HEK293 (cell line): ENCODE data around the gene ARHGAP26.

Experiments used
- CTCF ChIA-PET: fragments of 350-600 bp; formaldehyde crosslinking; extraction: SDS; loops from one replicate; lab custom pipeline; 2021; ENCODE audit warnings: antibody characterized with exemption; lab: Yijun Ruan, JAX
- POLR2A ChIA-PET: fragments of 300-600 bp; formaldehyde crosslinking; extraction: SDS; loops from one replicate; lab custom pipeline; 2020; ENCODE audit warnings: antibody characterized with exemption, inconsistent platforms; lab: Yijun Ruan, JAX
- H3K27ac ChIP-seq: fragments of 200-500 bp; sonication (Bioruptor generic); 2 replicates; pipeline ENCODE4 v1.5.1; 2014; ENCODE audit warnings: low read depth, low read length, control low read depth, inconsistent platforms; ENCODE audit errors: extremely low read depth
- H3K36me3 ChIP-seq, 2 experiments: fragments of 200-500 bp in 1 of 2; sonication (Bioruptor generic) in 1 of 2; 1 replicate in 1 of 2; 2 replicates in 1 of 2; pipeline ENCODE4 v1.5.1; 2014 to 2017; ENCODE audit warnings: inconsistent platforms in 2 of 2, low read length in 2 of 2; ENCODE audit not compliant: control insufficient read depth in 2 of 2, insufficient read depth in 1 of 2
- H3K4me1 ChIP-seq: fragments of 200-500 bp; sonication (Bioruptor generic); 2 replicates; pipeline ENCODE4 v1.5.1; 2014; ENCODE audit warnings: mild to moderate bottlenecking, low read length, inconsistent platforms; ENCODE audit not compliant: control insufficient read depth, insufficient read depth
- H3K4me3 ChIP-seq: 2 replicates; pipeline ENCODE4 v1.5.1; 2011; ENCODE audit warnings: low read depth, mild to moderate bottlenecking, control low read depth, low read length, moderate library complexity
- H3K9me3 ChIP-seq: fragments of 200-500 bp; sonication (Bioruptor generic); 2 replicates; pipeline ENCODE4 v1.5.1; 2014; ENCODE audit warnings: low read depth, low read length, inconsistent platforms; ENCODE audit not compliant: control insufficient read depth, insufficient read depth
- BCL11A ChIP-seq: fragments of 450-650 bp; formaldehyde crosslinking; IDR thresholded peaks from 2 replicates; pipeline ENCODE4 v1.5.1; 2016; ENCODE audit warnings: low read depth, missing biosample characterization, missing genetic modification characterization
- BCL11B ChIP-seq: fragments of 450-650 bp; formaldehyde crosslinking; IDR thresholded peaks from 2 replicates; pipeline ENCODE4 v1.5.1; 2016; ENCODE audit warnings: low read depth, missing biosample characterization, missing genetic modification characterization
- EGR2 ChIP-seq: fragments of 450-650 bp; formaldehyde crosslinking; IDR thresholded peaks from 2 replicates; pipeline ENCODE4 v1.5.1; 2016; ENCODE audit warnings: low read depth, missing biosample characterization, missing genetic modification characterization
- PRDM1 ChIP-seq: fragments of 450-650 bp; formaldehyde crosslinking; IDR thresholded peaks from 2 replicates; pipeline ENCODE4; 2016; ENCODE audit warnings: missing biosample characterization, missing genetic modification characterization
- PRDM10 ChIP-seq: fragments of 450-650 bp; formaldehyde crosslinking; IDR thresholded peaks from 2 replicates; pipeline ENCODE4 v1.5.1; 2016; ENCODE audit warnings: missing biosample characterization, missing genetic modification characterization
- SETDB1 ChIP-seq: IDR thresholded peaks from one replicate; pipeline ENCODE4 v1.6.1; 2017; ENCODE audit warnings: mild to moderate bottlenecking, low read length, moderate library complexity, mixed read lengths; ENCODE audit not compliant: insufficient read length
- ZBTB21 ChIP-seq: fragments of 450-650 bp; formaldehyde crosslinking; IDR thresholded peaks from 2 replicates; pipeline ENCODE4 v1.5.1; 2017; ENCODE audit warnings: missing biosample characterization, missing genetic modification characterization
- ZFHX2 ChIP-seq: fragments of 450-650 bp; formaldehyde crosslinking; conservative IDR thresholded peaks from 2 replicates; pipeline ENCODE4 v1.5.1; 2016; ENCODE audit warnings: missing biosample characterization, missing genetic modification characterization
- ZNF157 ChIP-seq: fragments of 450-650 bp; formaldehyde crosslinking; IDR thresholded peaks from 2 replicates; pipeline ENCODE4 v1.5.1; 2016; ENCODE audit warnings: missing biosample characterization, missing genetic modification characterization
- ZNF169 ChIP-seq: fragments of 450-650 bp; formaldehyde crosslinking; IDR thresholded peaks from 2 replicates; pipeline ENCODE4 v1.5.1; 2016; ENCODE audit warnings: missing biosample characterization, missing genetic modification characterization
- ZNF175 ChIP-seq: fragments of 450-650 bp; formaldehyde crosslinking; IDR thresholded peaks from 2 replicates; pipeline ENCODE4 v1.5.1; 2016; ENCODE audit warnings: missing biosample characterization, missing genetic modification characterization
- ZNF18 ChIP-seq: fragments of 450-650 bp; formaldehyde crosslinking; IDR thresholded peaks from 2 replicates; pipeline ENCODE4 v1.5.1; 2016; ENCODE audit warnings: missing biosample characterization, missing genetic modification characterization
- ZNF311 ChIP-seq: fragments of 450-650 bp; formaldehyde crosslinking; IDR thresholded peaks from 2 replicates; pipeline ENCODE4 v1.5.1; 2017; ENCODE audit warnings: missing biosample characterization, missing genetic modification characterization, borderline replicate concordance
- ZNF548 ChIP-seq: fragments of 450-650 bp; formaldehyde crosslinking; IDR thresholded peaks from 2 replicates; pipeline ENCODE4 v1.5.1; 2016; ENCODE audit warnings: missing biosample characterization, missing genetic modification characterization
- ZNF549 ChIP-seq: fragments of 450-650 bp; IDR thresholded peaks from 2 replicates; pipeline ENCODE4 v1.5.1; 2018; ENCODE audit warnings: missing biosample characterization, missing genetic modification characterization, mild to moderate bottlenecking, inconsistent platforms, moderate library complexity
- ZNF610 ChIP-seq: fragments of 450-650 bp; formaldehyde crosslinking; IDR thresholded peaks from 2 replicates; pipeline ENCODE4 v1.5.1; 2016; ENCODE audit warnings: missing biosample characterization, missing genetic modification characterization, borderline replicate concordance
- ZNF677 ChIP-seq: fragments of 450-650 bp; IDR thresholded peaks from 2 replicates; pipeline ENCODE4 v1.5.0; 2018; ENCODE audit warnings: missing biosample characterization, mild to moderate bottlenecking, missing genetic modification characterization, moderate library complexity
- ZNF768 ChIP-seq: fragments of 450-650 bp; formaldehyde crosslinking; IDR thresholded peaks from 2 replicates; pipeline ENCODE4 v1.5.1; 2018; ENCODE audit warnings: missing biosample characterization, mild to moderate bottlenecking, missing genetic modification characterization

Gene ARHGAP26

GRCh38 chr5:143021595-143021994 lies 251.4 kb downstream of the ARHGAP26 start:
- Histone ChIP-seq H3K9me3 (no peaks in the 10 kb centered on the region; the same call in 1 of the 2 replicates), H3K4me1 (peaks cover 6% of the 10 kb centered on the region; the same call in 1 of the 2 replicates), H3K36me3 (no peaks in the 10 kb centered on the region), H3K4me3 (no peak overlapping the region), H3K27ac (no peak overlapping the region)
- ChIA-PET CTCF (interaction anchor here (0.7 kb wide), 1 partner anchor 375 kb away, joined by 3 read pairs; no protein-coding TSS in a partner anchor), POLR2A (no interaction called here)
- TF ChIP-seq SETDB1 (no peak), ZNF157 (tag by site-specific recombination) (no peak), ZNF677 (tag by site-specific recombination) (no peak), BCL11B (tag by site-specific recombination) (no peak), ZNF175 (tag by site-specific recombination) (no peak), ZNF169 (no peak), ZNF768 (tag by site-specific recombination) (no peak), ZNF549 (tag by site-specific recombination) (no peak), ZBTB21 (tag by site-specific recombination) (no peak), PRDM1 (tag by site-specific recombination) (no peak), ZNF548 (no peak), ZNF610 (no peak), ZNF18 (tag by site-specific recombination) (no peak), ZNF311 (tag by site-specific recombination) (no peak), PRDM10 (tag by site-specific recombination) (no peak)

DNA sequence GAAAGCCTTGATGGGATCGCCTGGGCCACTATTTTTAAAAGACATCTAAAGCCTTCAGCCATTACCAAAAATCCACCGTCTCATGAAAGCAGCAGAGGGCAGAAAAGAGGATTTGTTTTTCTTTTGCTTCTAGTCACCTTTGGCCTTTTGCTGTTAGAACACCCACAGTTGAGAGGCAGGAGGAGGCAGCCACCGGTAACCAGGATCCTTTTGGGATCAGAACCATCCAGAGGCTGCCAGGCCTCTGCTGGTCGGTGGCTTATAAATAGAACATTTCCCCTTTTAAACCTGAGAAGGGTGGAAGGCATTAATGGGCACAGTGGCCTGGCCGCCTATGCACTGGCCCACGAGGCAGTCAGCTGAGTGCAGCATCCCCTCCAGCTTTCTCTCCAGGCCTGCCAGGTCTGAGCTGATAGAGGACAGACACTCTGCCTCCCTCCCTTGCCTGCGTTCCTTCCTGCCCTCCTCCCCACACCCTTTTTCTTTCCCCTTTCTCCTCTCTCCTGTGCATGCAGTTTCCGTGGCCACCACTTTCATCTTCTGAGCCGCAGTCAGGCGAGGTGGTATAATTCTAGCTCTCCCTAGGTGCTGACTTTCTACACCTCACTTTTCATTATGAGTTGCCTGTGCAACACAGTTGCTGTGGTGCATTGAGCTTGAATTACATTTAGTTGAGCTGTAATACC lies 253.4 kb downstream of the ARHGAP26 start:
- no peak overlapping the region for H3K27ac ChIP-seq
- no peak overlapping the region for H3K4me3 ChIP-seq
- POLR2A ChIA-PET = no interaction called here
- no peaks in the 10 kb centered on the region for H3K36me3 ChIP-seq
- H3K9me3 ChIP-seq = no peaks in the 10 kb centered on the region
- CTCF ChIA-PET = no interaction called here
- no peaks in the 10 kb centered on the region for H3K4me1 ChIP-seq
- peak; percentile 21; the same call in 1 of the 2 replicates for TF ChIP-seq EGR2 (tag by site-specific recombination)
- TF ChIP-seq ZFHX2 (tag by site-specific recombination) = peak; percentile 70
- peak; percentile 59; the same call in 1 of the 2 replicates for TF ChIP-seq PRDM1 (tag by site-specific recombination)
- no peak for TF ChIP-seq BCL11A (tag by site-specific recombination)
